Mucosa of stomach (tissue), 1 donor: ENCODE measurements around the gene TCF7.

Experiments
- H3K27me3 ChIP-seq: one replicate; pipeline ENCODE4 v1.7.0; 2013; ENCODE audit warnings: mild to moderate bottlenecking, low read length; ENCODE audit not compliant: control insufficient read depth, insufficient read depth
- H3K36me3 ChIP-seq: one replicate; pipeline ENCODE4 v1.7.0; 2013; ENCODE audit warnings: low read length; ENCODE audit not compliant: control insufficient read depth, insufficient read depth
- H3K4me1 ChIP-seq: one replicate; pipeline ENCODE4 v1.7.0; 2013; ENCODE audit warnings: mild to moderate bottlenecking, low read length; ENCODE audit not compliant: control insufficient read depth, insufficient read depth
- H3K4me3 ChIP-seq: one replicate; pipeline ENCODE4 v1.7.0; 2013; ENCODE audit warnings: low read length
- H3K9ac ChIP-seq: one replicate; pipeline ENCODE4 v1.7.0; 2013; ENCODE audit warnings: mild to moderate bottlenecking, low read length, moderate library complexity
- H3K9me3 ChIP-seq: one replicate; pipeline ENCODE4 v1.7.0; 2013; ENCODE audit warnings: mild to moderate bottlenecking, low read length, moderate library complexity; ENCODE audit not compliant: control insufficient read depth
- donor health status: Pancreatic carcinoma.

Gene TCF7

GRCh38 chr5:134119720-134120119, 5.2 kb downstream of the TCF7 start:
- Histone ChIP-seq H3K27me3 (no peaks in the 10 kb centered on the region), H3K36me3 (no peaks in the 10 kb centered on the region), H3K4me3 (no peak overlapping the region), H3K4me1 (peaks cover under 1% of the 10 kb centered on the region), H3K9me3 (no peaks in the 10 kb centered on the region), H3K9ac (no peak overlapping the region)

- no peaks in the 10 kb centered on the region for H3K9me3 ChIP-seq
- no peaks in the 10 kb centered on the region for H3K36me3 ChIP-seq
- no peak overlapping the region for H3K4me3 ChIP-seq
- no peaks in the 10 kb centered on the region for H3K27me3 ChIP-seq
- peaks cover 9% of the 10 kb centered on the region for H3K4me1 ChIP-seq
- H3K9ac ChIP-seq, result no peak overlapping the region
Measured at GRCh38 chr5:134120386-134121138, 6.1 kb downstream of the TCF7 start.

- Histone ChIP-seq H3K36me3 (no peaks in the 10 kb centered on the region), H3K4me1 (peaks cover 20% of the 10 kb centered on the region), H3K27me3 (no peaks in the 10 kb centered on the region), H3K9me3 (no peaks in the 10 kb centered on the region), H3K4me3 (no peak overlapping the region), H3K9ac (no peak overlapping the region)
Measured at GRCh38 chr5:134122530-134122929, 8.0 kb downstream of the TCF7 start.

GRCh38 chr5:134123360-134123759, 8.9 kb downstream of the TCF7 start:
- Histone ChIP-seq H3K9ac (no peak overlapping the region), H3K9me3 (no peaks in the 10 kb centered on the region), H3K4me3 (no peak overlapping the region), H3K36me3 (no peaks in the 10 kb centered on the region), H3K27me3 (no peaks in the 10 kb centered on the region), H3K4me1 (peaks cover 25% of the 10 kb centered on the region)

GRCh38 chr5:134124289-134125038, 10.0 kb downstream of the TCF7 start:
- H3K9ac ChIP-seq, result no peak overlapping the region
- H3K4me3 ChIP-seq, result no peak overlapping the region
- no peaks in the 10 kb centered on the region for H3K36me3 ChIP-seq
- H3K4me1 ChIP-seq, result peaks cover 25% of the 10 kb centered on the region
- no peaks in the 10 kb centered on the region for H3K27me3 ChIP-seq
- no peaks in the 10 kb centered on the region for H3K9me3 ChIP-seq

- H3K4me3 ChIP-seq, result no peak overlapping the region
- H3K36me3 ChIP-seq, result no peaks in the 10 kb centered on the region
- no peaks in the 10 kb centered on the region for H3K27me3 ChIP-seq
- H3K9me3 ChIP-seq, result no peaks in the 10 kb centered on the region
- no peak overlapping the region for H3K9ac ChIP-seq
- H3K4me1 ChIP-seq, result peaks cover 25% of the 10 kb centered on the region
Measured at GRCh38 chr5:134125039-134126015, 10.8 kb downstream of the TCF7 start.

- H3K27me3 ChIP-seq, result no peaks in the 10 kb centered on the region
- peaks cover 25% of the 10 kb centered on the region for H3K4me1 ChIP-seq
- H3K9me3 ChIP-seq, result no peaks in the 10 kb centered on the region
- H3K9ac ChIP-seq, result no peak overlapping the region
- H3K4me3 ChIP-seq, result no peak overlapping the region
- H3K36me3 ChIP-seq, result no peaks in the 10 kb centered on the region
Measured at GRCh38 chr5:134127376-134127861, 12.9 kb downstream of the TCF7 start.

GRCh38 chr5:134127988-134128647, 13.6 kb downstream of the TCF7 start:
- no peak overlapping the region for H3K4me3 ChIP-seq
- H3K4me1 ChIP-seq, result peaks cover 25% of the 10 kb centered on the region

GRCh38 chr5:134128648-134128995, 14.1 kb downstream of the TCF7 start:
- Histone ChIP-seq H3K9me3 (no peaks in the 10 kb centered on the region), H3K36me3 (no peaks in the 10 kb centered on the region), H3K27me3 (no peaks in the 10 kb centered on the region), H3K9ac (no peak overlapping the region), H3K4me3 (no peak overlapping the region), H3K4me1 (peaks cover 25% of the 10 kb centered on the region)

More at GRCh38 chr5:134127988-134128647, 13.6 kb downstream of the TCF7 start:
- Histone ChIP-seq H3K27me3 (no peaks in the 10 kb centered on the region), H3K36me3 (no peaks in the 10 kb centered on the region), H3K9me3 (no peaks in the 10 kb centered on the region), H3K9ac (no peak overlapping the region)

GRCh38 chr5:134129411-134130238, 15.1 kb downstream of the TCF7 start:
- Histone ChIP-seq H3K36me3 (peaks cover 4% of the 10 kb centered on the region), H3K9ac (no peak overlapping the region), H3K4me3 (no peak overlapping the region), H3K9me3 (no peaks in the 10 kb centered on the region), H3K27me3 (no peaks in the 10 kb centered on the region), H3K4me1 (peaks cover 25% of the 10 kb centered on the region)
